GM21447 (cell line): ENCODE results near the gene ZNF574.
"Not testable (repeated sequence)": the region's sequence is repeated elsewhere in the genome, so short reads cannot be mapped to it uniquely, and the experiment has no call there.

Source experiments
- ATAC-seq: cut with Tn5 transposase; IDR thresholded peaks from one replicate; pipeline ENCODE4 v1.9.1; 2021; ENCODE audit not compliant: unreplicated experiment

ZNF574 gene

GRCh38 chr19:42098781-42099180, 22.8 kb downstream of the ZNF574 start:
- ATAC-seq = no peak

GRCh38 chr19:42099336-42099925, 23.5 kb downstream of the ZNF574 start:
- no peak for ATAC-seq

GRCh38 chr19:42100241-42100640, 24.3 kb downstream of the ZNF574 start:
- not testable (repeated sequence) for ATAC-seq

- ATAC-seq = no peak
These were observed 26.9 kb downstream of the ZNF574 start for GRCh38 chr19:42102877-42103276.

GRCh38 chr19:42105368-42105767, 29.4 kb downstream of the ZNF574 start:
- ATAC-seq = no peak

GRCh38 chr19:42108527-42109389, 32.8 kb downstream of the ZNF574 start:
- no peak for ATAC-seq

- ATAC-seq = no peak
These were observed 33.9 kb downstream of the ZNF574 start for GRCh38 chr19:42109896-42110295.

- no peak for ATAC-seq
These were observed 34.7 kb downstream of the ZNF574 start for GRCh38 chr19:42110658-42111057.

GRCh38 chr19:42111384-42111783, 35.4 kb downstream of the ZNF574 start:
- no peak for ATAC-seq

- ATAC-seq = no peak
These were observed 35.8 kb downstream of the ZNF574 start for GRCh38 chr19:42111811-42112210.

GRCh38 chr19:42113641-42114348, 37.8 kb downstream of the ZNF574 start:
- ATAC-seq = peak; percentile 56

- ATAC-seq = peak; percentile 62
These were observed 38.4 kb downstream of the ZNF574 start for GRCh38 chr19:42114412-42114811.

GRCh38 chr19:42115219-42115618, 39.3 kb downstream of the ZNF574 start:
- ATAC-seq = no peak

- no peak for ATAC-seq
These were observed 39.7 kb downstream of the ZNF574 start for GRCh38 chr19:42115705-42116104.

GRCh38 chr19:42116308-42117075, 40.5 kb downstream of the ZNF574 start:
- no peak for ATAC-seq

- no peak for ATAC-seq
These were observed 41.1 kb downstream of the ZNF574 start for GRCh38 chr19:42117076-42117475.

GRCh38 chr19:42120276-42120980, 44.5 kb downstream of the ZNF574 start:
- ATAC-seq = no peak

- no peak for ATAC-seq
These were observed 45.2 kb downstream of the ZNF574 start for GRCh38 chr19:42121036-42121621.

GRCh38 chr19:42121656-42122069, 45.7 kb downstream of the ZNF574 start:
- no peak for ATAC-seq
